Astrocyte (in vitro differentiated cells and primary cell): Measurements from ENCODE around the gene TMIGD2. TPM values are rescaled to one million over a fixed set of nuclear protein-coding genes. Genes with fewer than 3 reads are reported as not detected.

Source experiments
- DNase-seq: peaks from one replicate; pipeline ENCODE4 v3.0.0-alpha.2; 2010; ENCODE audit warnings: low read depth
- FAIRE-seq: peaks from 2 replicates; lab custom pipeline; 2011; peaks lifted over from hg19 to GRCh38; lab: Jason Lieb, UNC
- H2AFZ ChIP-seq: 2 replicates; pipeline ENCODE4 v1.6.0; 2012; ENCODE audit warnings: low read depth, low read length, inconsistent platforms
- H3K27ac ChIP-seq: 2 replicates; pipeline ENCODE4 v1.5.1; 2011; ENCODE audit warnings: low read depth, low read length, inconsistent platforms
- H3K27me3 ChIP-seq: 2 replicates; pipeline ENCODE4 v1.6.0; 2011; ENCODE audit warnings: low read length, inconsistent platforms; ENCODE audit not compliant: insufficient read depth
- H3K36me3 ChIP-seq: 2 replicates; pipeline ENCODE4 v1.5.1; 2011; ENCODE audit warnings: low read length, inconsistent platforms; ENCODE audit not compliant: insufficient read depth
- H3K4me1 ChIP-seq: 2 replicates; pipeline ENCODE4 v1.5.1; 2011; ENCODE audit warnings: low read length, inconsistent platforms; ENCODE audit not compliant: insufficient read depth
- H3K4me2 ChIP-seq: 2 replicates; pipeline ENCODE4 v1.6.0; 2012; ENCODE audit warnings: low read length, inconsistent platforms
- H3K4me3 ChIP-seq: 2 replicates; pipeline ENCODE4 v1.5.1; 2011; ENCODE audit warnings: low read depth, mild to moderate bottlenecking, low read length, inconsistent platforms; ENCODE audit not compliant: insufficient read depth
- H3K79me2 ChIP-seq: 2 replicates; pipeline ENCODE4 v1.6.0; 2012; ENCODE audit warnings: mild to moderate bottlenecking, low read length, inconsistent platforms; ENCODE audit not compliant: insufficient read depth
- H3K9ac ChIP-seq: 2 replicates; pipeline ENCODE4 v1.6.0; 2012; ENCODE audit warnings: mild to moderate bottlenecking, low read length, inconsistent platforms
- H3K9me3 ChIP-seq: 2 replicates; pipeline ENCODE4 v1.5.1; 2012; ENCODE audit warnings: low read depth, mild to moderate bottlenecking, low read length, inconsistent platforms; ENCODE audit not compliant: insufficient read depth
- H4K20me1 ChIP-seq: 2 replicates; pipeline ENCODE4 v1.6.0; 2012; ENCODE audit warnings: low read length, inconsistent platforms; ENCODE audit not compliant: insufficient read depth
- H3K27ac Mint-ChIP-seq: one replicate; pipeline ENCODE4 v1.8.0; 2021; ENCODE audit warnings: mild to moderate bottlenecking, mixed read lengths; ENCODE audit not compliant: unreplicated experiment
- H3K27me3 Mint-ChIP-seq: one replicate; pipeline ENCODE4 v1.8.0; 2021; ENCODE audit warnings: low read depth, mixed read lengths; ENCODE audit not compliant: unreplicated experiment
- H3K36me3 Mint-ChIP-seq: one replicate; pipeline ENCODE4 v1.8.0; 2021; ENCODE audit warnings: low read depth, mixed read lengths; ENCODE audit not compliant: unreplicated experiment
- H3K4me1 Mint-ChIP-seq: one replicate; pipeline ENCODE4 v1.8.0; 2021; ENCODE audit warnings: low read depth, mixed read lengths; ENCODE audit not compliant: unreplicated experiment
- H3K4me3 Mint-ChIP-seq: one replicate; pipeline ENCODE4 v1.8.0; 2021; ENCODE audit warnings: mild to moderate bottlenecking, moderate library complexity, mixed read lengths; ENCODE audit not compliant: unreplicated experiment
- H3K9me3 Mint-ChIP-seq: one replicate; pipeline ENCODE4 v1.8.0; 2021; ENCODE audit warnings: mild to moderate bottlenecking, mixed read lengths; ENCODE audit not compliant: unreplicated experiment
- CTCF ChIP-seq: IDR thresholded peaks from 2 replicates; pipeline ENCODE4 v1.5.1; 2011; ENCODE audit warnings: low read depth, mild to moderate bottlenecking, inconsistent platforms, low read length, moderate library complexity; ENCODE audit not compliant: insufficient read depth
- EZH2 ChIP-seq: IDR thresholded peaks from 2 replicates; pipeline ENCODE4 v1.6.1; 2012; ENCODE audit warnings: mild to moderate bottlenecking, low read length, inconsistent platforms; ENCODE audit not compliant: insufficient read depth
- total RNA-seq: library from RNA; stranded (reverse); gene quantifications from 2 replicates; pipeline ENCODE4 v1.2.1, GENCODE V29; 2021

Gene TMIGD2
- total RNA-seq, 1 donor from 2014 or later: not detected

GRCh38 chr19:4268816-4269430, 33.3 kb downstream of the TMIGD2 start:
- TF ChIP-seq EZH2 (no peak), CTCF (no peak)

DNA sequence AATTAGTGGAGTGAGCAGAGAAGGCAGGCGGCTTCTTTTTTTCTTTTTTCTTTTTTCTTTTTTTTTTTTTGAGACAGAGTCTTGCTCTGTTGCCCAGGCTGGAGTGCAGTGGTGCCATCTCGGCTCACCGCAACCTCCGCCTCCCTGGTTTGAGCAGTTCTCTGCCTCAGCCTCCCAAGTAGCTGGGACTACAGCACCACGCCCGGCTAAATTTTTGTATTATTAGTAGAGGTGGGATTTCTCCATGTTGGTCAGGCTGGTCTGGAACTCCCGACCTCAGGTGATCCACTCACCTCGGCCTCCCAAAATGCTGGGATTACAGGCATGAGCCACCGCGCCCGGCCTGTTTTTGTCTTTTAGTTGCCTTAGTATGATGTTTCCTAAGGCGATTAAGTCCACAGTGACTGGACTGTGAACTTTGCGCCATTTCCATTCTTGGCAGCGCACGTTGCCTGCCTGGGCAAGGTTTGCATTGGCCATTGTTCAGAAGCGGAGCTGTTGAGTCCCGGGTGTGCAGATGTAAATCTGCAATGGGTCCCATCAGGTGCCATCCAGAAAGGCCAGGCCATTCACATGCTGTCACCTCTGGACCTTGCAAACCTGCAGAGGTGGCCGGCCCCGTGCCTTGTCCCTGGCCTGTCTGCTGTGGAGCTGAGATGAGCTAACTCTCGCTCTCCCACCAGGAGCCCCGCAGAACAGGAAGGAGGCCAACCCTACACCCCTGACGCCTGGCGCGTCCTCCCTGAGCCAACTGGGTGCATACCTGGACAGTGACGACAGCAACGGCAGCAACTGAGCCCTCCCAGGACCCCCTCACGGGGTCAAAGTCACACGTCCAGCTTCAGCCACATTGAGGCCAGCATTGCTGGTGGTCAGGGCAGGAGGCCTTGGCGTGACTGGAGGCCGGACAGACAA, 34.0 kb downstream of the TMIGD2 start:
- no peaks in the 10 kb centered on the region for H3K27me3 ChIP-seq
- Mint-ChIP-seq H3K36me3 (peaks cover 12% of the 10 kb centered on the region), H3K4me1 (no peaks in the 10 kb centered on the region), H3K4me3 (no peak overlapping the region), H3K27ac (no peak overlapping the region), H3K9me3 (peaks cover 2% of the 10 kb centered on the region), H3K27me3 (no peaks in the 10 kb centered on the region)
- TF ChIP-seq CTCF (no peak), EZH2 (no peak)
- peaks cover 6% of the 10 kb centered on the region for H4K20me1 ChIP-seq
- H3K27ac ChIP-seq: no peak overlapping the region
- H3K4me3 ChIP-seq: no peak overlapping the region
- no peak overlapping the region for H2AFZ ChIP-seq
- peaks cover 3% of the 10 kb centered on the region for H3K36me3 ChIP-seq
- FAIRE-seq (no peak), DNase-seq (no peak)
- H3K4me1 ChIP-seq: no peaks in the 10 kb centered on the region
- no peak overlapping the region for H3K9ac ChIP-seq
- no peaks in the 10 kb centered on the region for H3K79me2 ChIP-seq
- no peak overlapping the region for H3K4me2 ChIP-seq
- H3K9me3 ChIP-seq: no peaks in the 10 kb centered on the region

More at GRCh38 chr19:4268816-4269430, 33.3 kb downstream of the TMIGD2 start:
- H3K4me1 ChIP-seq: no peaks in the 10 kb centered on the region
- H3K79me2 ChIP-seq: no peaks in the 10 kb centered on the region
- FAIRE-seq (no peak), DNase-seq (no peak)
- H3K27me3 ChIP-seq: no peaks in the 10 kb centered on the region
- H3K4me1 Mint-ChIP-seq: no peaks in the 10 kb centered on the region
- H3K27ac Mint-ChIP-seq: no peak overlapping the region
- H3K27me3 Mint-ChIP-seq: no peaks in the 10 kb centered on the region
- H3K36me3 ChIP-seq: peaks cover 3% of the 10 kb centered on the region
- H3K36me3 Mint-ChIP-seq: peaks cover 12% of the 10 kb centered on the region
- no peak overlapping the region for H3K4me3 Mint-ChIP-seq
- H2AFZ ChIP-seq: no peak overlapping the region
- H3K4me3 ChIP-seq: no peak overlapping the region
- H4K20me1 ChIP-seq: peaks cover 6% of the 10 kb centered on the region
- peaks cover 2% of the 10 kb centered on the region for H3K9me3 Mint-ChIP-seq
- no peak overlapping the region for H3K9ac ChIP-seq
- no peak overlapping the region for H3K27ac ChIP-seq
- no peaks in the 10 kb centered on the region for H3K9me3 ChIP-seq
- no peak overlapping the region for H3K4me2 ChIP-seq
